NCI-H774 (cell line): ENCODE data around the gene RAPGEF5.
A peak's percentile ranks its signal among the peaks of the same experiment; 100 is the strongest.
"Not testable (repeated sequence)": the region's sequence is repeated elsewhere in the genome, so short reads cannot be mapped to it uniquely, and the experiment has no call there.

Source experiments
- DNase-seq: peaks from one replicate; lab custom pipeline; 2025; lab: John Stamatoyannopoulos, UW

The RAPGEF5 gene

DNA sequence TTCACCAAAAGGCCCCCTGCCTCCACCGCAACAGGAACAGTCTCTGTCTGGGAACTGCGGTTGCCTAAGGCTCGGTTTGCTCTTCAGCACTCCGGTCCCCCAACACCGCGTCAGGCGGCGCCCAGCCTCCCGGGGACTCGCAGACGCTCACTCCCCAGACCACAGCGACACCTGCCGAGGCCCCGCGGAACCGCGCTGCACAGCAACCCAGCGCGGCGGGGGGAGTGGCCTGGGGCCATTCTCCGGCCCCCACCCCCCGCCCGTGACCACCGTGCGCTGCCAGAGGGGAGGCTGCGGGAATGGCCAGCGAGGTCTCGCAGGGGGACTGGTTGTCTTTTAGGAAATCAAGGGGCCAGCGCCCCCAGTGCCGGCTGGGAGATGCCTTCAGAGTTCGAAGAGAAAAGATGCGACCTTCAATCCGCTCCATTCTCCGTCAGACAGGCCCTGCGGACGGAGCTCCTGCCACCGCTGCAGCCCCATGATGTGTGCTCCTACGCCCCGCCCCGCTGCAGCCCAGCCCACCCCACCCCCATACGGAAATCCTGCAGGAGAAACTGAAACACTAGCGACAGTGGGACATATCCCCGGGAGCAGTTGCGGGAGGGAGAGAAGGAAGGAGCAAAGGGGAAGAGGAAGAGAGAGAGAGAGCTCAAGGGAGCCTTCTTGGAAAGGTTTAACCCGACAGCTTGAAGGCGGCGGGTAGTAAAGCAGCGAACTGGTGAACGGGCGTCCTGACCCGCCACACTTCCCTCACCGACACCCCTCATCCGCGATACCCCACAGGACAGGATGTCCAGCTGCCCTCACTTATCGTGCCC is 273.9 kb downstream of the RAPGEF5 start:
- DNase-seq, result peak; percentile 87

DNA sequence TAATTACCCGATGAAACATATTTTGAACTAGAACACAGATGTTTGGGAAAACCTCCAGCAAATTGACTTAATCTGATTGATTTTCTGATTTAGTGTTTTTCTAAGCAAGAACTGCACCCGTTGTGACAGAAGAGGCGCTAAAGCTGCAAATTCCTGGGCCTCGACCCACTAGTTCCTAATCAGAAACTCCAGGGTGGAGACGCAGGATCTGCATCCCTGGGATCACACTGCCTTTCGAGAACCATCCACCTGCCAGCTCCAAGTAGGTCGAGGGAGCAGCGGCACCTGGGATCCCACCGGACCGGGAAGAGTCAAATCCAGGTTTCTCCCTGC is 274.4 kb downstream of the RAPGEF5 start:
- DNase-seq, result no peak

DNA sequence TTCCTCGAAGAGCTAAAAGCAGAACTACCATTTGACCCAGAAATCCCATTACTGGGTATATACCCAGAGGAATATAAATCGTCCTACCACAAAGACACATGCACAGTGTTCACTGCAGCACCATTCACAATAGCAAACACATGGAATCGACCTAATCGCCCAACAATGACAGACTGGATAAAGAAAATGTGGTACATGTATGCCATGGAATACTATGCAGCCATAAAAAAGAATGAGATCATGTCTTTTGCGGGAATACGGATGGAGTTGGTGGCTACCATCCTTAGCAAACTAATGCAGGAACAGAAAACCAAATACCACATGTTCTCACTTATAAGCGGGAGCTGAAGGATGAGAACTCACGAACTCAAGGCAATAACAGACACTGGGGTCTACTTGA is 276.7 kb downstream of the RAPGEF5 start:
- DNase-seq, result not testable (repeated sequence)

DNA sequence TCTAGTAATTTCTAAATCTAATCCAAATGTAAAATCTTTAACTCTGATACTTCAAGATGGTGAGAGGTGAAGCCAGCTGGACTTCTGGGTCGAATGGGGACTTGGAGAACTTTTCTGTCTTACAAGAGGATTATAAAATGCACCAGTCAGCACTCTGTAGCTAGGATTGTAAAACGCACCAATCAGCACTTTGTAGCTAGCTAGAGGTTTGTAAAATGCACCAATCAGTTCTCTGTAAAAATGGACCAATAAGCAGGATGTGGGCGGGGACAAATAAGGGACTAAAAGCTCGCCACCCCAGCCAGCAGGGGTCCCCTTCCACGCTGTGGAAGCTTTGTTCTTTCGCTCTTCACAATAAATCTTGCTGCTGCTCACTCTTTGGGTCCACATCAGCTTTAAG is 278.1 kb downstream of the RAPGEF5 start:
- DNase-seq, result not testable (repeated sequence)

DNA sequence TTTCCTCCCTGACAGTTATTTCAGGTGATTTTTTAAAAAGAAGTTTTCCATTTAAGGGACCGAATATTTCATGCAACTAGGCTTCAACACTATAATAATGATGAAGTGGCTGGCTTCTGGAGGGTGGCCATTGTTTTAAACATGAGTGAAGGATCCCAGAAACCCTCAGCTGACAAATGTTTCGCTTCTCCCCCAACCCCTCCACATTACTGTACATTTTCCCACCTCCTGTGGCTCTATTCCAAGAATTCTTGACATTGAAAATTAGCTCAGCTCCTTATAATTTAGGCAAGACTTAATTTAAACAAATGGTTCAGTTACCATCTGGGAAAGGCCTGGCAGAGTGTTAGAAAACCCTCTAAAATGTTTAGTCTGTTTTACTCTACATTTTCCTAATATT is 281.4 kb downstream of the RAPGEF5 start:
- no peak for DNase-seq

DNA sequence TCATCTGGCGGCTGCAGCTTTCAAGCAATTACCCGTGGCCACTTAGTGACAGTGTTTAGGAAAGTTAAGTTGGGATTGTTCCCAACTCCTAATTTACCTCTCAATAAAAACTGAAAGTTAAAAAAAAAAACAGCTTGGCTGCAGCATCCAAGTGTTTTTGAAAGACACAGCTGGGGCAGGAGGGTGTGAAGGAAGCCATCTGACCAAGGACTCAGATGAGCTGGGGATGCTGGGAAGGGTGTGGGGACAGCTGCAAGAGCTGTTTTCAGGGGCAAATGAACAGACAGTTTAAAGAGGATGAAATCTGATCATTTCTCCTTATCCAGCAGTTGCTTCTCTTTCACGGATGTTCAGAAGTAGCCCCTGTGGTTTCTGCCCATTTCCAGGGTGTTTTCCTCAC is 282.1 kb downstream of the RAPGEF5 start:
- DNase-seq, result no peak
